COLO829 (cell line): ENCODE data around the gene KRTAP5-3.

ENCODE experiments used
- DNase-seq: peaks from one replicate; pipeline ENCODE4 v3.0.0; 2012; ENCODE audit warnings: low spot score

Gene KRTAP5-3

GRCh38 chr11:1643146-1643690 is 35.0 kb upstream of the KRTAP5-3 start:
- DNase-seq = no peak

GRCh38 chr11:1642288-1643145 is 34.3 kb upstream of the KRTAP5-3 start:
- no peak for DNase-seq

- DNase-seq = no peak
These were observed 32.8 kb upstream of the KRTAP5-3 start for GRCh38 chr11:1641096-1641495.

- DNase-seq = peak; percentile 64
These were observed 32.0 kb upstream of the KRTAP5-3 start for GRCh38 chr11:1640076-1640946.

- no peak for DNase-seq
These were observed 31.4 kb upstream of the KRTAP5-3 start for GRCh38 chr11:1639666-1640065.

GRCh38 chr11:1639102-1639620 is 30.9 kb upstream of the KRTAP5-3 start:
- peak; percentile 47 for DNase-seq

- DNase-seq = no peak
These were observed 30.1 kb upstream of the KRTAP5-3 start for GRCh38 chr11:1638344-1638743.

GRCh38 chr11:1637628-1638027 is 29.4 kb upstream of the KRTAP5-3 start:
- DNase-seq = no peak

GRCh38 chr11:1636291-1636950 is 28.2 kb upstream of the KRTAP5-3 start:
- DNase-seq = no peak

GRCh38 chr11:1633864-1634263 is 25.6 kb upstream of the KRTAP5-3 start:
- DNase-seq = no peak

- no peak for DNase-seq
These were observed 23.9 kb upstream of the KRTAP5-3 start for GRCh38 chr11:1632053-1632714.

- DNase-seq = no peak
These were observed 22.9 kb upstream of the KRTAP5-3 start for GRCh38 chr11:1631066-1631568.

GRCh38 chr11:1630271-1630670 is 22.0 kb upstream of the KRTAP5-3 start:
- DNase-seq = no peak

GRCh38 chr11:1629326-1630185 is 21.3 kb upstream of the KRTAP5-3 start, which contains the start of gene KRTAP5-5:
TSS of gene KRTAP5-5 (plus strand) at chr11:1629775. CDS start at chr11:1629841, 66 bp downstream.
- no peak for DNase-seq

- DNase-seq = peak; percentile 52
These were observed 20.5 kb upstream of the KRTAP5-3 start for GRCh38 chr11:1628506-1629325.

GRCh38 chr11:1625541-1625940 is 17.3 kb upstream of the KRTAP5-3 start:
- DNase-seq = no peak

GRCh38 chr11:1624621-1625020 is 16.4 kb upstream of the KRTAP5-3 start:
- no peak for DNase-seq

- no peak for DNase-seq
These were observed 15.5 kb upstream of the KRTAP5-3 start for GRCh38 chr11:1623716-1624115.

- DNase-seq = no peak
These were observed 13.8 kb upstream of the KRTAP5-3 start, which contains the start of gene KRTAP5-4 for GRCh38 chr11:1622086-1622485. TSS of gene KRTAP5-4 (minus strand) at chr11:1622138. CDS start at chr11:1622093, 45 bp downstream.
